Cerebellar nuclear complex (tissue), 1 donor: Measurements from ENCODE around the gene PSME2.

Experiments used
- DNase-seq, 2 experiments: peaks; one replicate each; lab custom pipeline; 2025; lab: John Stamatoyannopoulos, UW

Gene PSME2

DNA sequence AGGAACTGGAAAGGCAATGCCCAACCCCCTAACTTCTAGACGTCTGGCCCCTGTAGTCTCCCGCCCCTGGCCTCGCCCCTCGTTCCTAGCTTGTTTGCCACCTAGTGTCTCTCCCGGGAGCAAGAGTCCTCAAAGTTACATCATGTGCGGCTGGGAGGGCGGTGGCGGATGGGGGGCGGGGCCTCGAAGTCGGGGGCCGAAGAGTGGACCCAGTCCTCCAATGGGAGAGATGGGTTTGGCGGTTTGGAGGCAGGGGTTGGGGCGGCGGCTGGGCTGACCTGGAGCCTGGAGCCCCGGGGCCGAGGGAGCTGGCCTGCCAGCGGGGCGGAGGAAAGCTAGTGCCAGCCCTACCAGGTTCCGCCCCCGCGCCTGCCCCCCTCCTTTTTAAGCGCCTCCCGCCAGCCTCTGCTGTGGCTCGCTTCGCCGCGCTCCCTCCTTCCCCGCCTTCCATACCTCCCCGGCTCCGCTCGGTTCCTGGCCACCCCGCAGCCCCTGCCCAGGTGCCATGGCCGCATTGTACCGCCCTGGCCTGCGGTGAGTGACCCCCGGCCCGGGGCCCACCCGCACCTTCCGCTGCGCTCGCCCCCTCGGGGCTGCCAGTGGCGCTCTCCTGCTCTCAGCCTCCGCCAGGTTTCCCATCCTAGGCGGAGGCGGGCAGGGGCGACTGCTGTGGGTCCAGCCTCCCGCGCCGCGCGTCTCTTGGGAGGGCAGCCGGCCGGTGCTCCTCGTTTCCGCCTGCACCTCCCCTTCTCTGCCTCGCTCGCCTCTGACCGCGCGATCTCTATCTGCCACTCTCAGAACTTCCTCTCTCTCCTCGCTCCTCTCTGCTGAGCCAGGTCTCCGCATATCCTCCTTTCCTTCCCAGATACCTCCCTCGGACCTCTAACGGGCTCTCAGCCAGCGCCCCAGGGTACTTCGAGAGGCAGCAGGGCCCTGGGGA, 52.2 kb downstream of the PSME2 start, which contains the start of gene PCK2:
Gene PCK2 (plus strand): TSS at position 411 of the 940 bp plus-strand sequence. CDS start 95 bp downstream, at position 506.
- DNase-seq, result peak in 1 of 2 experiments; percentile 48
